B cell (primary cell): ENCODE results near the gene BDH1. TPM values are rescaled to one million over a fixed set of nuclear protein-coding genes. Genes with fewer than 3 reads are reported as not detected.

Source experiments
- ATAC-seq: fragments of 200-7000 bp; cut with Tn5 transposase; one replicate; pipeline ENCODE4 v1.10.0; 2021; ENCODE audit warnings: low read depth, mild to moderate bottlenecking, moderate number of reproducible peaks, moderate library complexity
- CTCF ChIA-PET: fragments of 350-600 bp; sonication (Branson Sonifier 250); formaldehyde crosslinking; loops from one replicate; lab custom pipeline; 2021; ENCODE audit warnings: antibody characterized with exemption, inconsistent platforms; lab: Charles Lee
- POLR2A ChIA-PET: fragments of 350-600 bp; sonication (Branson Sonifier 250); formaldehyde crosslinking; loops from one replicate; lab custom pipeline; 2021; ENCODE audit warnings: antibody characterized with exemption; lab: Charles Lee
- DNase-seq: peaks from one replicate; pipeline ENCODE4 v3.0.0; 2013
- H2AFZ ChIP-seq: 2 replicates; pipeline ENCODE4 v1.6.1; 2012; ENCODE audit warnings: mild to moderate bottlenecking, low read depth, low read length; ENCODE audit not compliant: insufficient read depth, poor library complexity, severe bottlenecking
- H3K27ac ChIP-seq, 2 donors: 1 replicate in 1 of 2; 2 replicates in 1 of 2; pipeline ENCODE4 v1.5.1; 2012 to 2013; ENCODE audit warnings: low read length in 2 of 2, mild to moderate bottlenecking in 2 of 2, moderate library complexity in 1 of 2
- H3K27me3 ChIP-seq, 4 experiments: fragments of 200-600 bp in 1 of 4; sonication (generic) in 1 of 4; replicated peaks in 1 of 4; 1 replicate in 2 of 4; 2 replicates in 2 of 4; pipeline versions ENCODE4 v1.6.1 to v1.7.0; 2013 to 2016; ENCODE audit warnings: low read length in 3 of 4, mild to moderate bottlenecking in 2 of 4, mixed read lengths in 1 of 4, moderate library complexity in 1 of 4; ENCODE audit not compliant: insufficient read depth in 4 of 4, control insufficient read depth in 3 of 4; ENCODE audit errors: control extremely low read depth in 1 of 4
- H3K36me3 ChIP-seq, 2 experiments: replicated peaks in 1 of 2; 1 replicate in 1 of 2; 2 replicates in 1 of 2; pipeline versions ENCODE4 v1.6.1 to v1.7.1; 2013; ENCODE audit warnings: low read length in 1 of 2; ENCODE audit not compliant: insufficient read depth in 2 of 2, control insufficient read depth in 1 of 2; ENCODE audit errors: control extremely low read depth in 1 of 2, extremely low read depth in 1 of 2
- H3K4me1 ChIP-seq, 2 donors: fragments of 200-600 bp in 1 of 2; sonication (generic) in 1 of 2; 1 replicate in 1 of 2; 2 replicates in 1 of 2; pipeline versions ENCODE4 v1.5.1 to v1.6.1; 2013 to 2017; ENCODE audit warnings: low read length in 2 of 2; ENCODE audit not compliant: control insufficient read depth in 2 of 2, insufficient read depth in 2 of 2
- H3K4me2 ChIP-seq: replicated peaks from 2 replicates; pipeline ENCODE3; 2012; ENCODE audit warnings: mild to moderate bottlenecking, low read depth, low read length; ENCODE audit not compliant: poor library complexity, severe bottlenecking
- H3K4me3 ChIP-seq, 5 experiments: fragments of 200-600 bp in 1 of 5; sonication (generic) in 1 of 5; 1 replicate in 3 of 5; 2 replicates in 2 of 5; pipeline versions ENCODE4 v1.5.1 to v1.7.0; 2011 to 2016; ENCODE audit warnings: low read length in 4 of 5, mild to moderate bottlenecking in 4 of 5, low read depth in 2 of 5, control low read depth in 1 of 5, moderate library complexity in 1 of 5; ENCODE audit not compliant: insufficient read depth in 1 of 5; ENCODE audit errors: control extremely low read depth in 1 of 5, extremely low read depth in 1 of 5
- H3K79me2 ChIP-seq: fragments of 200-600 bp; sonication (generic); one replicate; pipeline ENCODE4 v1.6.0; 2016; ENCODE audit warnings: low read length; ENCODE audit not compliant: control insufficient read depth, insufficient read depth
- H3K9ac ChIP-seq: fragments of 200-600 bp; sonication (generic); 2 replicates; pipeline ENCODE4 v1.6.1; 2017; ENCODE audit warnings: mild to moderate bottlenecking, low read length, moderate library complexity
- H3K9me3 ChIP-seq, 3 donors: one replicate each; pipeline versions ENCODE4 v1.6.1 to v1.7.1; 2013; ENCODE audit warnings: low read length in 2 of 3; ENCODE audit not compliant: control insufficient read depth in 2 of 3, insufficient read depth in 1 of 3; ENCODE audit errors: control extremely low read depth in 1 of 3
- H4K20me1 ChIP-seq: 2 replicates; pipeline ENCODE4 v1.6.0; 2012; ENCODE audit warnings: mild to moderate bottlenecking, low read length; ENCODE audit not compliant: insufficient read depth, control insufficient read depth, poor library complexity, severe bottlenecking
- H3K27ac Mint-ChIP-seq: one replicate; pipeline ENCODE4 v1.8.0; 2021; ENCODE audit warnings: mixed read lengths
- H3K27me3 Mint-ChIP-seq: one replicate; pipeline ENCODE4 v1.8.0; 2021; ENCODE audit warnings: mixed read lengths
- H3K4me1 Mint-ChIP-seq: one replicate; pipeline ENCODE4 v1.8.0; 2021; ENCODE audit warnings: mixed read lengths
- H3K4me3 Mint-ChIP-seq: one replicate; pipeline ENCODE4 v1.8.0; 2021; ENCODE audit warnings: mixed read lengths
- H3K9me3 Mint-ChIP-seq: one replicate; pipeline ENCODE4 v1.8.0; 2022; ENCODE audit warnings: mixed read lengths; ENCODE audit not compliant: insufficient read depth
- CTCF ChIP-seq: fragments of 200-600 bp; IDR thresholded peaks from one replicate; pipeline ENCODE4 v1.8.0; 2022; ENCODE audit warnings: antibody characterized with exemption, mild to moderate bottlenecking
- EZH2 ChIP-seq: IDR thresholded peaks from 2 replicates; pipeline ENCODE4 v1.6.1; 2012; ENCODE audit warnings: borderline replicate concordance, low read depth, mild to moderate bottlenecking, moderate library complexity, low read length; ENCODE audit not compliant: insufficient read depth, poor library complexity, severe bottlenecking
- WGBS: methylation state at CpG from one replicate; pipeline ENCODE4 v1.1.5; 2013; ENCODE audit warnings: missing lambda C conversion rate; ENCODE audit not compliant: insufficient coverage; 5-methylcytosine and 5-hydroxymethylcytosine counted together
- intact Hi-C: fragments of 100-400 bp; cut with micrococcal nuclease; formaldehyde crosslinking; loops from one replicate; pipeline ENCODE4 v1.10.0; 2022
- polyA plus RNA-seq: library from polyadenylated mRNA; depleted of rRNA; stranded (reverse); fragments of >200 nt; gene quantifications from 2 replicates; pipeline ENCODE4 v1.2.3, GENCODE V29; 2012
- total RNA-seq, 2 donors: library from RNA; stranded (reverse); fragments of 120-200 nt in 1 of 2; gene quantifications; 1 replicate in 1 of 2; 2 replicates in 1 of 2; pipeline versions ENCODE4 v1.2.3 to v1.2.4, GENCODE V29; 2013 to 2022

BDH1 gene
- total and polyA plus RNA-seq, 2 donors (not counting 1 experiment from before 2014, with no cell fraction given) = 21.1 to 59.3 TPM

- H3K27ac Mint-ChIP-seq = no peak overlapping the region
- no peak overlapping the region for H3K27ac ChIP-seq
- intact Hi-C loops = no loop called here
- no peak overlapping the region for H3K4me2 ChIP-seq
- no peak overlapping the region for H2AFZ ChIP-seq
- peaks cover 0 to 8% (median 3%) of the 10 kb centered on the region in 4 experiments for H3K27me3 ChIP-seq
- H3K4me1 ChIP-seq = no peaks in the 10 kb centered on the region
- H3K9me3 ChIP-seq = no peaks in the 10 kb centered on the region
- no peak overlapping the region for H3K4me3 ChIP-seq
- H3K9me3 Mint-ChIP-seq = no peaks in the 10 kb centered on the region
- no peaks in the 10 kb centered on the region for H3K36me3 ChIP-seq
- WGBS = 100% methylated on average over 2 of the region's 2 CpGs
- H3K27me3 Mint-ChIP-seq = peaks cover 33% of the 10 kb centered on the region
- H4K20me1 ChIP-seq = no peaks in the 10 kb centered on the region
- H3K4me3 Mint-ChIP-seq = no peak overlapping the region
- H3K4me1 Mint-ChIP-seq = no peaks in the 10 kb centered on the region
- no peak for TF ChIP-seq EZH2
- no peak for TF ChIP-seq CTCF
- ChIA-PET CTCF (no interaction called here), POLR2A (no interaction called here)
- no peak overlapping the region for H3K9ac ChIP-seq
- H3K79me2 ChIP-seq = no peaks in the 10 kb centered on the region
- no peak for DNase-seq
- ATAC-seq = no peak
Measured at GRCh38 chr3:197472151-197472550, 83.6 kb downstream of the BDH1 start.

DNA sequence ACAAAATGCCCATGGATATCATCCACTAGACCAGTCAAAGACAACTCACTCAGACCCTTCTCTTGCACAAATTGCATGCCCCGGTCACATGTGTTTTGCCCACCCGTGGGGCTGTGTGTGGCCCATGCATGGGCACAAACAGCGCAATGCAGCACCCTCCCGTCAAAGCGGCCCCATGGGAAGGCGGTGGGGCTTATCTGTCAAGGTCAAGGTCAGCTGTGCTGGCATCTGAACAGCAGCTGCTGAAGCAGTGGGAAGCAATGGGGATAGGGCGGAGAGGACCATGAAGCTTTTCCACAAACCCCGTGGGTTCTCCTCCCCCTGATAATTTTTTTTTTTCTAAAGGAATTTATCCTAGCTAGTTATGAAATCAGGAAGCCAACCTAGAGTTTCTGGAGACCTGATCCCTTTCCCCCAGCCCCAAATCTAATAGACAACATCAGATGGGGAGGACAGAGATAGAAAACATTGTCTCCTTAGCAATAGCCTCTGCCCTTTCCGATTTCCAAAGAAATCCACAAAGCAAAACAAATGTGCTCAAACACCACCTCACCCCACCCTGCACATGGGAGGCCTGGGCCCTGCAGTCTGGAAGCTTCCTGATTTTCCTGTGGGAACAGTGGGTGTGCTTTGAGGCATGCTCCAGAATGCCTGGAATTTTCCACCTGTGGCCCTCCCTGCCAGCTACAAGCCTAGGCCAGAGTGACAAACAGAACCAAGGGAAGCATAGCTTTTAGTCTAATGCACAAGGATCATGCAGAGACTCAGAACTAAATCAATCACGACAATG, 84.4 kb downstream of the BDH1 start:
- ATAC-seq (no peak), DNase-seq (no peak)
- H3K9me3 ChIP-seq = no peaks in the 10 kb centered on the region
- H3K4me3 ChIP-seq = no peak overlapping the region
- Mint-ChIP-seq H3K4me3 (no peak overlapping the region), H3K9me3 (no peaks in the 10 kb centered on the region), H3K27me3 (peaks cover 30% of the 10 kb centered on the region), H3K4me1 (no peaks in the 10 kb centered on the region), H3K27ac (no peak overlapping the region)
- ChIA-PET POLR2A (no interaction called here), CTCF (no interaction called here)
- no peak overlapping the region for H3K9ac ChIP-seq
- H4K20me1 ChIP-seq = no peaks in the 10 kb centered on the region
- H3K27me3 ChIP-seq = peaks cover 0 to 8% (median 3%) of the 10 kb centered on the region in 4 experiments
- no peak overlapping the region for H3K27ac ChIP-seq
- no peaks in the 10 kb centered on the region for H3K36me3 ChIP-seq
- 100% methylated on average over 6 of the region's 10 CpGs for WGBS
- intact Hi-C loops = no loop called here
- H3K79me2 ChIP-seq = no peaks in the 10 kb centered on the region
- TF ChIP-seq EZH2 = no peak
- no peak for TF ChIP-seq CTCF
- no peak overlapping the region for H3K4me2 ChIP-seq
- H2AFZ ChIP-seq = no peak overlapping the region
- H3K4me1 ChIP-seq = no peaks in the 10 kb centered on the region
